Measurements from ENCODE around the gene DENND4B.

Gene DENND4B

GRCh38 chr1:153957744-153958110, 11.2 kb upstream of the DENND4B start:
- Histone ChIP-seq H3K36me3 (ENCODE audit: control insufficient read depth in 1 of 2, insufficient read depth in 2 of 2, low read length in 2 of 2) (peaks cover 14 to 15% of the 10 kb centered on the region in 2 donors), H3K4me1 (ENCODE audit: control insufficient read depth in 1 of 2, insufficient read depth in 2 of 2, low read length in 2 of 2) (peaks cover 32 to 52% of the 10 kb centered on the region in 2 donors), H3K4me3 (ENCODE audit: low read depth in 1 of 2, low read length in 2 of 2) (peak overlapping the region; percentile 80 to 91), H3K9me3 (ENCODE audit: control insufficient read depth in 1 of 2, low read length in 2 of 2) (no peaks in the 10 kb centered on the region), H3K27ac (ENCODE audit: low read length) (peak overlapping the region; percentile 73), H3K27me3 (ENCODE audit: low read depth, low read length) (no peaks in the 10 kb centered on the region)

- Histone ChIP-seq H3K36me3 (ENCODE audit: control insufficient read depth in 1 of 2, insufficient read depth in 2 of 2, low read length in 2 of 2) (peaks cover 20 to 21% of the 10 kb centered on the region in 2 donors), H3K27ac (ENCODE audit: low read length) (peak overlapping the region; percentile 73), H3K4me3 (ENCODE audit: low read depth in 1 of 2, low read length in 2 of 2) (peak overlapping the region; percentile 80 to 91), H3K27me3 (ENCODE audit: low read depth, low read length) (no peaks in the 10 kb centered on the region), H3K9me3 (ENCODE audit: control insufficient read depth in 1 of 2, low read length in 2 of 2) (no peaks in the 10 kb centered on the region), H3K4me1 (ENCODE audit: control insufficient read depth in 1 of 2, insufficient read depth in 2 of 2, low read length in 2 of 2) (peaks cover 31 to 47% of the 10 kb centered on the region in 2 donors)
Measured at GRCh38 chr1:153956997-153957715, 10.6 kb upstream of the DENND4B start.

- H3K4me3 ChIP-seq (ENCODE audit: low read depth in 1 of 2, low read length in 2 of 2) = no peak overlapping the region
- H3K27me3 ChIP-seq (ENCODE audit: low read depth, low read length) = no peaks in the 10 kb centered on the region
- H3K27ac ChIP-seq (ENCODE audit: low read length) = no peak overlapping the region
- peaks cover 21 to 34% of the 10 kb centered on the region in 2 donors for H3K4me1 ChIP-seq (ENCODE audit: control insufficient read depth in 1 of 2, insufficient read depth in 2 of 2, low read length in 2 of 2)
- H3K9me3 ChIP-seq (ENCODE audit: control insufficient read depth in 1 of 2, low read length in 2 of 2) = no peaks in the 10 kb centered on the region
- H3K36me3 ChIP-seq (ENCODE audit: control insufficient read depth in 1 of 2, insufficient read depth in 2 of 2, low read length in 2 of 2) = peaks cover 33 to 41% of the 10 kb centered on the region in 2 donors
Measured at GRCh38 chr1:153954826-153955225, 8.3 kb upstream of the DENND4B start.

- Histone ChIP-seq H3K9me3 (ENCODE audit: control insufficient read depth in 1 of 2, low read length in 2 of 2) (no peaks in the 10 kb centered on the region), H3K4me3 (ENCODE audit: low read depth in 1 of 2, low read length in 2 of 2) (no peak overlapping the region), H3K36me3 (ENCODE audit: control insufficient read depth in 1 of 2, insufficient read depth in 2 of 2, low read length in 2 of 2) (peaks cover 37 to 46% of the 10 kb centered on the region in 2 donors), H3K27ac (ENCODE audit: low read length) (no peak overlapping the region), H3K27me3 (ENCODE audit: low read depth, low read length) (no peaks in the 10 kb centered on the region), H3K4me1 (ENCODE audit: control insufficient read depth in 1 of 2, insufficient read depth in 2 of 2, low read length in 2 of 2) (peaks cover 15 to 25% of the 10 kb centered on the region in 2 donors)
Measured at GRCh38 chr1:153953859-153954365, 7.4 kb upstream of the DENND4B start.

GRCh38 chr1:153951801-153952200, 5.3 kb upstream of the DENND4B start:
- Histone ChIP-seq H3K36me3 (ENCODE audit: control insufficient read depth in 1 of 2, insufficient read depth in 2 of 2, low read length in 2 of 2) (peaks cover 48 to 56% of the 10 kb centered on the region in 2 donors), H3K9me3 (ENCODE audit: control insufficient read depth in 1 of 2, low read length in 2 of 2) (no peaks in the 10 kb centered on the region), H3K27me3 (ENCODE audit: low read depth, low read length) (no peaks in the 10 kb centered on the region), H3K4me3 (ENCODE audit: low read depth in 1 of 2, low read length in 2 of 2) (no peak overlapping the region), H3K4me1 (ENCODE audit: control insufficient read depth in 1 of 2, insufficient read depth in 2 of 2, low read length in 2 of 2) (peaks cover 10 to 18% of the 10 kb centered on the region in 2 donors), H3K27ac (ENCODE audit: low read length) (no peak overlapping the region)

GRCh38 chr1:153951183-153951582, 4.7 kb upstream of the DENND4B start:
- Histone ChIP-seq H3K36me3 (ENCODE audit: control insufficient read depth in 1 of 2, insufficient read depth in 2 of 2, low read length in 2 of 2) (peaks cover 48 to 56% of the 10 kb centered on the region in 2 donors), H3K9me3 (ENCODE audit: control insufficient read depth in 1 of 2, low read length in 2 of 2) (no peaks in the 10 kb centered on the region), H3K27ac (ENCODE audit: low read length) (no peak overlapping the region), H3K4me1 (ENCODE audit: control insufficient read depth in 1 of 2, insufficient read depth in 2 of 2, low read length in 2 of 2) (peaks cover 6 to 15% of the 10 kb centered on the region in 2 donors), H3K4me3 (ENCODE audit: low read depth in 1 of 2, low read length in 2 of 2) (no peak overlapping the region), H3K27me3 (ENCODE audit: low read depth, low read length) (no peaks in the 10 kb centered on the region)

- peaks cover 6 to 15% of the 10 kb centered on the region in 2 donors for H3K4me1 ChIP-seq (ENCODE audit: control insufficient read depth in 1 of 2, insufficient read depth in 2 of 2, low read length in 2 of 2)
- no peaks in the 10 kb centered on the region for H3K9me3 ChIP-seq (ENCODE audit: control insufficient read depth in 1 of 2, low read length in 2 of 2)
- H3K4me3 ChIP-seq (ENCODE audit: low read depth in 1 of 2, low read length in 2 of 2) = peak overlapping the region; percentile 77 to 87
- H3K36me3 ChIP-seq (ENCODE audit: control insufficient read depth in 1 of 2, insufficient read depth in 2 of 2, low read length in 2 of 2) = peaks cover 33 to 45% of the 10 kb centered on the region in 2 donors
- no peaks in the 10 kb centered on the region for H3K27me3 ChIP-seq (ENCODE audit: low read depth, low read length)
- H3K27ac ChIP-seq (ENCODE audit: low read length) = peak overlapping the region; percentile 83
Measured at GRCh38 chr1:153945795-153946621, 510 bp downstream of the DENND4B start.

- peaks cover 6 to 15% of the 10 kb centered on the region in 2 donors for H3K4me1 ChIP-seq (ENCODE audit: control insufficient read depth in 1 of 2, insufficient read depth in 2 of 2, low read length in 2 of 2)
Measured at GRCh38 chr1:153945131-153945794, 1.3 kb downstream of the DENND4B start.

GRCh38 chr1:153944827-153945117, 1.7 kb downstream of the DENND4B start:
- H3K9me3 ChIP-seq (ENCODE audit: control insufficient read depth in 1 of 2, low read length in 2 of 2) = no peaks in the 10 kb centered on the region
- peak overlapping the region; percentile 77 to 87 for H3K4me3 ChIP-seq (ENCODE audit: low read depth in 1 of 2, low read length in 2 of 2)
- peaks cover 33 to 45% of the 10 kb centered on the region in 2 donors for H3K36me3 ChIP-seq (ENCODE audit: control insufficient read depth in 1 of 2, insufficient read depth in 2 of 2, low read length in 2 of 2)
- H3K27me3 ChIP-seq (ENCODE audit: low read depth, low read length) = no peaks in the 10 kb centered on the region
- peaks cover 6 to 15% of the 10 kb centered on the region in 2 donors for H3K4me1 ChIP-seq (ENCODE audit: control insufficient read depth in 1 of 2, insufficient read depth in 2 of 2, low read length in 2 of 2)
- H3K27ac ChIP-seq (ENCODE audit: low read length) = peak overlapping the region; percentile 83

More at GRCh38 chr1:153945131-153945794, 1.3 kb downstream of the DENND4B start:
- H3K27ac ChIP-seq (ENCODE audit: low read length) = peak overlapping the region; percentile 83
- no peaks in the 10 kb centered on the region for H3K9me3 ChIP-seq (ENCODE audit: control insufficient read depth in 1 of 2, low read length in 2 of 2)
- H3K27me3 ChIP-seq (ENCODE audit: low read depth, low read length) = no peaks in the 10 kb centered on the region
- H3K4me3 ChIP-seq (ENCODE audit: low read depth in 1 of 2, low read length in 2 of 2) = peak overlapping the region; percentile 77 to 87
- H3K36me3 ChIP-seq (ENCODE audit: control insufficient read depth in 1 of 2, insufficient read depth in 2 of 2, low read length in 2 of 2) = peaks cover 33 to 45% of the 10 kb centered on the region in 2 donors

- Histone ChIP-seq H3K9me3 (ENCODE audit: control insufficient read depth in 1 of 2, low read length in 2 of 2) (no peaks in the 10 kb centered on the region), H3K27ac (ENCODE audit: low read length) (peak overlapping the region; percentile 83), H3K27me3 (ENCODE audit: low read depth, low read length) (no peaks in the 10 kb centered on the region), H3K4me1 (ENCODE audit: control insufficient read depth in 1 of 2, insufficient read depth in 2 of 2, low read length in 2 of 2) (peaks cover 6 to 15% of the 10 kb centered on the region in 2 donors), H3K36me3 (ENCODE audit: control insufficient read depth in 1 of 2, insufficient read depth in 2 of 2, low read length in 2 of 2) (peaks cover 36 to 46% of the 10 kb centered on the region in 2 donors), H3K4me3 (ENCODE audit: low read depth in 1 of 2, low read length in 2 of 2) (peak overlapping the region; percentile 77 to 87)
Measured at GRCh38 chr1:153944005-153944826, 2.3 kb downstream of the DENND4B start.
